NCI-H2196 treated with DMSO at 0.1 percent for 48 hours (cell line): ENCODE data around the gene PNPLA7.
"Not testable (repeated sequence)": the region's sequence is repeated elsewhere in the genome, so short reads cannot be mapped to it uniquely, and the experiment has no call there.

Source experiments
- DNase-seq: peaks from one replicate; lab custom pipeline; 2025; ENCODE audit not compliant: unreplicated experiment; lab: John Stamatoyannopoulos, UW

Gene PNPLA7

DNA sequence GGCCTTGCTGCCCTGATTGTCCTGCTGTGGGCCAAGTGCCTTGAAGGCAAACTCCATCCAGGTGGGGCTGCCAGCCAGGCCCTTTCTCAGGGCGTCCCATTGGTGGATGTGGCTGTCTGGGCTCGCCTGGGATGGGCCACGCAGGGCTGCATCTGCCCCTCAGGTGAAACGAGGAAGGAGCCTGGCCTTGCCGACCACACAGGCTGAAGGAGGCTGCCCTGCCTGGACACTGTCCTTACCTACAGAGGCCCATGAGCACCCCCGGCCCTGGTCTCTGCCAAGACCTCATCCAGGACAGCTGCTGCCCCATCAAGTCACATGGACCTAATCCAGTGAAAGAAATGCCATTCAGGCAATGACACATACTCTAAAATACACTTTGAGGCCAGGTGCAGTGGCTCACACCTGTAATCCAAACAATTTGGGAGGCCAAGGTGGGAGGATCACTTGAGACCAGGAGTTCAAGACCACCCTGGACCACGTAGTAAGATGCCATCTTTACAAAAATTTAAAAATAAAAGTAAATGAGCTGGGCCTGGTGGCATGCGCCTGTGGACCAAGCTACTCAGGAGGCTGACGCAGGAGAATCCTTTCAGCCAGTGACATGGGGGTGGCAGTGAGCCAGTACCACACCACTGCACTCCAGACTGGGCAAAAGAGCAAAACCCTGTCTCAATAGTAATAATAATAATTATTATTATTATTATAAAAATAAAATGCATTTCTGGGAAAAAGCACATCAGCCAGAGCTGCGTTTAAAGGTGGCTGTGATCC lies 33.9 kb downstream of the PNPLA7 start:
- no peak for DNase-seq

DNA sequence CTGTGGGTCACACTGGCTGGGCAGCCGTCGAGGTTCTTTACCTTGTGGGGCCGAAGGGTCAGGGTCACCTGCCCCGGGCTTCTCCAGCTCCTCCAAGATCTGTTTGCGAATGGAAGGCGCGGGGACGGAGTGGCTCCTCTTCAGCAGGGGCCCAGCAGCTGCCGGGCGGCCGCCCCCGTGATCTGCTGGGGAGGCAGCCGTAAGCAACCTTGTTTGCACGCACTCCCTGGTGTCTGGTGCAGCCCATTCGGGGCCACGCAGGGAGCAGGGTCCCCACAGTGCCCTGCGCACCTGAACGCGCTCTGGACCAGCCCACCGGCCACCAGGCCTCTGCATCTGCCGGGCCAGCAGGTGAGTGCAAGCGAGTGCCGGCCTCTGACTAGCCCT lies 34.9 kb downstream of the PNPLA7 start:
- no peak for DNase-seq

DNA sequence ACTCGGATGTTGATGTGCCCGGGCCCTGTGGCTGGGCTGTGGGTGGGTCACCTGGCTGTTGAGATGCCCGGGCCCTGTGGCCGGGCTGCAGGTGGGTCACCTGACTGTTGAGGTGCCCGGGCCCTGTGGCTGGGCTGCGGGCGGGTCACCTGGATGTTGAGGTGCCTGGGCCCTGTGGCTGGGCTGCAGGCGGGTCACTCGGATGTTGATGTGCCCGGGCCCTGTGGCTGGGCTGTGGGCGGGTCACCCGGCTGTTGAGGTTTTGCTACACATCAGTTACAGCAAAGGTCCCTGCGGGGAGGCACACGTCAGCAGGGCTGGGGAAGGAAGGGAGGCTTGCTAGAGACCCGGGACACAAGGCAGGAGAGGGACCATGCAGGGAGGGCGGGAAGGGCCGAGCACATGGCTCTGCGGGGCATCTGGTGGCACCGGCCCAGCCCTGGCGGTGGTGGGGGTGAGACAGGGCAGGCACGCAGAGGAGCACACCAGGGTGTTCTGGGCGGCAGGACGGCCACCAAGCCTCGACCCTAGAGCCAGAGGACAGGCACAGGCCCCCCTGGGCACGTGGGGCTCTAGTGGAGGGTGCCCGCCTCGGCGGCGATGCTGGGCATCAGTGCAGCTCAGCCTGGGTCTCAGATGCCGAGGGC lies 35.4 kb downstream of the PNPLA7 start:
- no peak for DNase-seq

DNA sequence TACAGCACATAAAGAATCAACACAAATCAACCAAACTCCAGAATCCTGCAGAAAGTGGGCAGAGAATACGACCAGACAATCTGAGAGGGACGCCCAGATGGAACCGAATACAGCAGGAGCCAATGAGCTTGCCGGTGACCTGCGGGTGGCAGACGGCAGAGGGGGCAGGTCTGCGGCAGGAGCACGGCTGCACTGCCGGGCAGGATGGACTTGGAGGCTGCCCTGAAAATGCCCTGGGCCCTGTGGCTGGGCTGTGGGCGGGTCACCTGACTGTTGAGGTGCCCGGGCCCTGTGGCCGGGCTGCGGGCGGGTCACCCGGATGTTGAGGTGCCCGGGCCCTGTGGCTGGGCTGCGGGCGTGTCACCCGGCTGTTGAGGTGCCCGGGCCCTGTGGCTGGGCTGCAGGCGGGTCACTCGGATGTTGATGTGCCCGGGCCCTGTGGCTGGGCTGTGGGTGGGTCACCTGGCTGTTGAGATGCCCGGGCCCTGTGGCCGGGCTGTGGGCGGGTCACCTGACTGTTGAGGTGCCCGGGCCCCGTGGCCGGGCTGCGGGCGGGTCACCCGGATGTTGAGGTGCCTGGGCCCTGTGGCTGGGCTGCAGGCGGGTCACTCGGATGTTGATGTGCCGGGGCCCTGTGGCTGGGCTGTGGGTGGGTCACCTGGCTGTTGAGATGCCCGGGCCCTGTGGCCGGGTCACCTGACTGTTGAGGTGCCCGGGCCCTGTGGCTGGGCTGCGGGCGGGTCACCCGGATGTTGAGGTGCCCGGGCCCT lies 36.2 kb downstream of the PNPLA7 start:
- not testable (repeated sequence) for DNase-seq

DNA sequence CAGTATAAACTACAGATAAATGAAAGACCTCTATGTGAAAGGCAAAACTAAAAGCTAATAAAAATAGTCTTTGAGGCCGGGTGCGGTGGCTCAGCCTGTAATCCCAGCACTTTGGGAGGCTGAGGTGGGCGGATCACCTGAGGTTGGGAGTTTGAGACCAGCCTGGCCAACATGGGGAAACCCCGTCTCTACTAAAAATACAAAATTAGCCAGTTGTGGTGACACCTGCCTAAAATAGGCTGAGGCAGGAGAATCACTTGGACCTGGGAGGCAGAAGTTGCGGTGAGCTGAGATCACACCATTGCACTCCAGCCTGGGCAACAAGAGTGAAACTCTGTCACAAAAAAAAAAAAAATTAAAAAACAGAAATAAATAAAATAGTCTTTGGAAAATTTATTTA lies 37.1 kb downstream of the PNPLA7 start:
- DNase-seq: not testable (repeated sequence)

DNA sequence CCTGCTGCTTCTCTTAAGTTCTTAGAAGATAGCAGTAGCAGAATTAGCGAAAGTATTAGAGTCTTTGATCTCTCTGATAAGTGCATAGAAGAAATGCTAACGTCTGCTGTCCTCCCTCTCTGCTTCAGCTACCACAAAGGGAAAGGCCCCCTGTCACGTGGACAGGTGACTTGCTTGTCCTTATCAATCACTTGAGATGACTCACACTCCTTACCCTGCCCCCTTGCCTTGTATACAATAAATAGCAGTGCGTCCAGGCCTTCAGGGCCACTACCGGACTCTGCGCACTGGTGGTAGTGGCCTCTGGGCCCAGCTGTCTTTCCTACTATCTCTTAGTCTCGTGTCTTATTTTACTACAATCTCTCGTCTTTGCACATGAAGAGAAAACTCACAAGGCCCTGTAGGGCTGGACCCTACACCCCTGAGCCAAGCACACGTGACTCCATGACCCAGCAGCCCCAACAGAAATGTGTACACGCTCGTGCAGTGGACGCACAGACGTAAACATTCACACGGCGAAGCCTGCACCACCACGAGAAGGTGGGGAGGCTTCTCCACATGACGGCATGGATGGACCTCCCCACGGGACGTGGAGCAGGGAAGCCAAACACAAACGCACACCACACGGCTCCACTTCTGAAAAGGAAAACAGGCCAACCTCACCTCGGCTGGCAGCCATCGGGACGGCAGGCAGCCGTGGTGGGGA lies 38.3 kb downstream of the PNPLA7 start:
- DNase-seq: no peak

DNA sequence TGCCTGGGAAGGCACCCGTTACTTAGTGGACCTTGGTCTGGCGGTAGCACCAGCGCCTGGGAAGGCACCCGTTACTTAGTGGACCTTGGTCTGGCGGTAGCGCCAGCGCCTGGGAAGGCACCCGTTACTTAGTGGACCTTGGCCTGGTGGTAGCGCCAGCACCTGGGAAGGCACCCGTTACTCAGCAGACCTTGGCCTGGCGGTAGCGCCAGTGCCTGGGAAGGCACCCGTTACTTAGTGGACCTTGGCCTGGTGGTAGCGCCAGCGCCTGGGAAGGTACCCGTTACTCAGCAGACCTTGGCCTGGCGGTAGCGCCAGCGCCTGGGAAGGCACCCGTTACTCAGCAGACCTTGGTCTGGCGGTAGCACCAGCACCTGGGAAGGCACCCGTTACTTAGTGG lies 39.1 kb downstream of the PNPLA7 start:
- not testable (repeated sequence) for DNase-seq

DNA sequence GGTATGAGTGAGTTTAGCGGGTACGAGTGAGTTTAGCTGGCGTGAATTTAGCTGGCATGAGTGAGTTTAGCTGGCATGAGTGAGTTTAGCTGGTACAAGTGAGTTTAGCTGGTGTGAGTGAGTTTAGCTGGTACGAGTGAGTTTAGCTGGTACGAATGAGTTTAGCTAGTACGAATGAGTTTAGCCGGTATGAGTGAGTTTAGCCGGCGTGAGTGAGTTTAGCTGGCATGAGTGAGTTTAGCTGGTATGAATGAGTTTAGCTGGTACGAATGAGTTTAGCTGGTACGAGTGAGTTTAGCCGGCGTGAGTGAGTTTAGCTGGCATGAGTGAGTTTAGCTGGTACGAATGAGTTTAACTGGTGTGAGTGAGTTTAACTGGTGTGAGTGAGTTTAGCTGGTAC lies 41.0 kb downstream of the PNPLA7 start:
- no peak for DNase-seq

DNA sequence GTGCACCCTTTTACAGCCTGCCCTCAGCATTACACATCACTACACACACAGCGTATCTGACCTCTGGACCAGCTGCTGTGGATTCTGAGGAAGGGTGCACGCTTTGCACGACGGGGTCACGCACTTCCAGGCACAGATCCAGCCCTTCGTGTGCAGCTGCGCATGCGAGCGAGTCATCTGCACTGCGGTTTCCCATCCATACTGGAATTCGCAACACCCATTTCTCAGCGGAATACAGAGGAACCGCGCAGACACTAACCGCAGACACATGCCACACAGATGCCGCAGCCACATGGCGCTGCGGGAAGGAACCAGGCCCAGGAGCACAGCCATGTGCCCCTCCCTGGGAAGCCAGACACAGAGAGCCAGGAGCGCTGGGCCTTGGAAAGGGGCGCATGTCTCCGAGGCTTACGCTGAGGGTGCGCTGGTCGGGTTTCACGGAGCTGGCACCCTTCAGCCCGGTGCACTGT lies 43.5 kb downstream of the PNPLA7 start:
- DNase-seq: no peak

DNA sequence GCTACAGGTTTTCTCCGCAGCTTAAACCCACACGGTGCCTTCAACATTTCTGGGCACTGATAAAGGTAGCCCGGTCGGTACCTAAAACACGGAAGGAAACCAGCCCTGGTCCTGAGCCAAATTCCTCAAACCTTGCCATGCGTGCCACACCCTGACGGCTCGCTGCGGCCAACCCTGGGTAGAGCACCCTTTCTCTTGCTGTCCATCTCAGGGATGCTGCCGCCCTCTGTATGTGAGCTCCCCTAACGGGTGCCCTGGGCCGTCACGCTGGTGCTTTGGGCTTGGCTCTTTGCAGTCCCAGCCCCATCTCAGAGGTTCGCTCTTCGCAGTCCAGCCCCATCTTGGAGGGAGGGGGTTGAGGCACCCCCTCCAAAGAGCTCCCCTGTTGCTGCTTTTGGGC lies 43.9 kb downstream of the PNPLA7 start:
- no peak for DNase-seq

DNA sequence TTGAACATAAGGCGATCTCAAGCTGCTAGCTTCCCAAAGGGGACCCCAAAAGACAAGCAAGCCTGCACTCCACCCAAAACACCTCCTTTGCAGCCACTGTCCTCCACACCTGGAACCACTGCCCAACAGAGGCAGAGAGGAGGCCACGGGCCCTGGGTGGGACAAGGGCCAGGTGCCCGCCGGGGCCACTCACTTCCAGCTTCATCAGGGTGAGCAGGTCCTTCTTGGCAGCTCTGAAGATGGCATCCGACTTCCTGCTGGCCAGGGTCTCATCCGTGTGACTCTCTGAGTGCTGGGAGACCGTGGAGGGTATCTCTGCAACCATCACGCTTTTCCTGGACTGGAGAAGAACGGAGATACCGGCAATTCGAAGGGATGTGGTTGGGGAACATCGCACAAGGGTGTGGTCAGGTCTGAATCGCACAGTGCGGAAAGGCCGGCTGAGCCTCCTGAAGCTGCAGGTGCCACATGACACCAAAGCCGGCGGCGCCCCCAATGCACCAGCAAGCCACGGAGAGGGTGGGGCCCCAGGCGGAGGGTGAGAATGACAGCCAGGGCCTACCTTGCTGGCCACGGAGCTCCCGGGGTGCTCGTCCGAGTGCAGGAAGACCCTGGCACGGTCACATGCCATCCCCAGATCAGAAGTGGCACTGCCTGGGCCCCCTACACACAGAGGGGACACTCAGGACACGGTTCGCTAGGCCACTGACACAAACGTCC lies 44.6 kb downstream of the PNPLA7 start:
- no peak for DNase-seq

DNA sequence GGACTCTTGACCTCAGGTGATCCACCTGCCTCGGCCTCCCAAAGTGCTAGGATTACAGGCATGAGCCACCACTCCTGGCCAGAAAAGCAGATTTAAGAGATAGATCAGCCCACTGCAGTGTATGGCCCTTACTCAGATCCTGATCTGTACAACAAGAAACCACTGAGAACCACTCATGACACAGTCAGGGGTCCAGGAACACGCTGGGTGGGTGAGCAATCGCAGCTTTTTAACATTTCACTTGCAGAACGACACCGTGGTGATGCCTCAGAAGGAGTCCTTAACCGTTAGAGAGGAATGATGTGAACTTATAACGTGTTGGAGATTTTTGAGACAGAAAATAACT lies 45.8 kb downstream of the PNPLA7 start:
- no peak for DNase-seq

DNA sequence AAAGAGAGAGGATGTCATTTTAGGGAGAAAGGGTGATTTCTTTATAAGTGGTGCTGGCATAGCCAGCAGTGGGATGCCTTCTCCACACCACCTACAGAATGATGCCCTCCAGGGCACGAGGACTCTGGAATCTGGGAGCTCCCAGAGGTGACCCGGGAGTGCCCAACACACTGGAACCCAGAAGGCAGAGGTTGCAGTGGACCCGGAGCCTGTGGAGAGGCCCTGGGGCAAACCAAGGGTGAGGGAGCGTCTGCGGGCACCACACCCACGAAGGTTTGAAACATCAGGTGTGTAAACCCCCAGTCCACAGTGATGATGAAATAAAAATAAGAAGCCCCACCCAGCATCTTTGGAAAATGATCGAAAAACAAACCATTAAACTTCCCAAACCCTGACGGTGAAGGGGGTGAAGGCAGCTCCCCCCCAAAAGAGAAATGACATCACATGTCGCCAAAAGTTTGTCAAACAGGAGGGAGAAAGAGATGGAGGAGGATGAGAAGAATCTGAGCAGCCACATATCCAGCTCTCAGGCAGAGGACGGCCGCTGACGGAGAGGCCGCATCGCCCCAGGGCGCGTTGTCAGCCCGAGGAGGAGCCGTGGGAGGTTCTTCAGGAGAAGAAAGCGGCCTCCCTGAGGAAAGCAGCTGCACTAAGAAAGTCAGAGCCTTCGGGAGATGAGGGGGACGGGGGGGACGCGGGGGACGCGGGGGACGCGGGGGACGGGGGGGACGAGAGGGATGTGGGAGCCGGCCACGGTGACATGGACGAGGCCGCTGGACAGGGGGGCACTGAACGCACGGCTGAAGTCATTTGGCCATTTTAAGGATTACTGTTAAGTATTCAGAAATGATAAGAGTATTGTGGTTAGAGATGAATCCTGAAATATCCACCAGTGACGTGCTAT lies 47.9 kb downstream of the PNPLA7 start:
- DNase-seq: no peak

DNA sequence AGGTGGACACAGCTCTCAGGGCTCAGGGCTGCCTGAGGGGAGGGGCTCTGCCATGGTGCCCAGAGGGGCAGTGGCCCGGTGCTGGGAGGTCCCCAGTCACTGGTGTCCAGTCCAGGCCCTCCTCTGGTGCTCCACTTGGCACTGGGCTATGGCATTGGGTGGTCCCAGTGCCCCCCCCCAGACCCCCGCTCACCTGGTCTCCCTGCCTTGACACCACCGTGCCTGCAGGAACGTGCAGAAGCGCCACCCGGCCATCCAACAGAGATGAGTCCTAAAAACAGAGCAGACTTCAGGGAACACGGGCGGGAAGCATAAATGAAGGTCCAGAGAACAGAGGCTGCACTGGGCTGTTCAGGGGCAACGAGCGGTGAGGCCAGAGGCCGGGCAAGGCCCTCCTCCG lies 48.7 kb downstream of the PNPLA7 start:
- DNase-seq: no peak

DNA sequence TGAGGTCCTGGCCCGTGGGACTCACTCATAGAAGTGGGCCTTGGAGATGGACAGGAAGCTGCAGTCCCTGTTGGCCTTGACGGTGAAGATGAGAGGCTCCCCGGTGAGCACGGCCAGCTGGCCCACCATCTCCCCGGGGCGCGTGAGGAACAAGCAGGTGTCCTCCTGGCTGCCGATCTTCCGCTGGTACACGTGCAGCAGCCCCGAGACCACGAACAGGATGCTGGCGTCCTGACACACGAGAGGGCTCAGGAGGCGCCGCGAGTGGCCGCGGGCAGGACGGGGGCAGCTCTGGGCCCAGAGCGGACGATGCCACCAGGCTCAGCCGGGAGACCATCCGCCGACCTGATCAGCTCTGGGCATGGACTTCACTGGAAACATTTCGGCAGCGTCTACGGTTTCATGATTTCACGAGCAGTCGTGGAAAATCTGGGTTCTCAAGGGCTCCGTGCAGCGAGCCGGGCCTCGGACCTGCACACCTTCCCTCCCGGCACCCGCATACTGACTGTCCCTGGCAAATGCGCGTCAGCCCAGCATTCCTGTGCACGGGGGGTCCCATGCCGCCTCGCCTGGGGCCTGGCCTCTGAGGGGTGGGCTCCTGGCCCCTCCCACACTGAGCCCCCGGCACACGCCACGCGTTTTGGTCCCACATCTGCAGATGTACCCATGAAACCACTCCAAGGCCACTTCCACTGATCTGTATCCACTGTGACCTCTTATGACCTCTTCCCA lies 49.4 kb downstream of the PNPLA7 start:
- DNase-seq: no peak

DNA sequence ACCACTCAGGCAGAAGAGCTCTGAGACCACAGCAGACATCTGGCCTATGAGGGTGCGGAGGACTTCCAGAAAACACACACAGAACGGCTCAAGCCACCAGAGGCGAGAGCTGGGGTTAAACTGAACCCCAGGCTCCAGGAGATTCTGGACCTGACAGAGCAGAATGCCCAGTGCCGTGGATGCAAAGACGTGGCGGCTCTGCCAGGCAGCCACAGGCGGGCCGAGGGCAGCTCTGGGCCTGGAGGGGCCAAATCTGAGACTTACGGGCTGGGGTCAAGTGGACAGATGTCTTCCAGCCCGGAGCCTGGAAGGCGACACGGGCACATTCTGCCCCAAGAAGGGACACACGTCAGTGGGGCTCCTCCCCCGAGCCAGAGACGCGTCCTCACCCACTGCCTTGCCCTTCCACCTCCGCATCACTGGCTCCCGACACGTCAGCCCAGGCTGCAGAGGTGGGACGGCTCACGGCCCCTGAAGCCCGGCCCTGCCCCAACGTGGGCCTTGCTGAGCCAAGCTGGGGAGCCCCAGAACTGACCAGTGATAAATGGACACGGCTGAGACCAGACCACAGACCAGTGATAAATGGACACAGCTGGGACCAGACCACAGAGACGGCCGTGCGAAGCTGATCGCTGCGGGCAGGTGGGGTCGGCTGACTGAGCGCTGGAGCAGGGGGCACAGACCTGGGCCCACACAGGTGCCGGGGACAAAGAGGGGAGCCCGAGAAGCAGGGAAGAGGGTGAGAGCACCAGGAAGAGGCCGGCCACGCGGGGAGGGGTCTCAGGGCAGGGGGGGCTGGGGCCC lies 50.1 kb downstream of the PNPLA7 start:
- DNase-seq: no peak

DNA sequence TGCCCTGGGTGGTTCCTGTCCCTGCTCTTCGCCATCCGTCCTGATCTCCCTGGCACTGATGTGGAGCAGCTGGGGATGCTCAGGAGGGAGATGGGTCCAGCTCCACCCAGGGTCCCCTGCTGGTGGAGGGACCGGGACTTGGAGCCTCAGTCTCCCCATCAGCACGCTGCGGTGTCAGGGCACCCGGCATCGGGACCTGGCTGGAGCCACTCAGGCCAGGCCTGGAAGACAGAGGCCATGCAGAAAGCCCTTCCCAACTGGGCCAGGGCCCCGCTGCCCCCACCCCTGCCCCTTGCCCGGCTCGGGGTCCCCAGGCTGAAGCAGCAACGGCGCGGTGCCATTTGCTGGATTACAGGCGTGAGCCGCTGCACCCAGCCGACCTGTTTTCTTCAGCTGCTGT lies 50.8 kb downstream of the PNPLA7 start:
- DNase-seq: no peak

DNA sequence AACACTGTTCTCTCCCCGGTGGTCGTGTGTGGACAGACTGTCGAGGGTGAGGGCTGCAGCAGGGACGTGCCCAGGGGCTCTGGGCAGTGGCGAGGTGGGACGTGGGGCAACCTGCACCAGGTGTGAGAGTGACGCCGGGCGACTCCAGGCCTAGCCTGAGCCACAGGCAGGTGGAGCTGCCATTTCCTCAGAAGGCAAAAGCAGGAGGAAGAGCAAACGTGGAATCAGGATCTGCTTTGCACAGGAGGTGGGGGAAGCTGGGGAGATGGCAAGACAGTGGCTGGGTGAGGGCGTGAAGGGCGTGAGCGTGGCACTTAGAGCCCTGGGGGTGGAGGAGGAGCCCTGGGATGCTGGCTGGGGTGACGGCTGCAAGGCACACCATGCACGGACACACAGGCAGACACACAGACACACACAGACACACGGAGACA lies 51.5 kb downstream of the PNPLA7 start:
- DNase-seq: no peak
